HEK293 (cell line): Measurements from ENCODE around the gene NATD1.

ENCODE experiments used
- CTCF ChIP-seq: fragments of 450-650 bp; formaldehyde crosslinking; IDR thresholded peaks from 2 replicates; pipeline ENCODE4 v1.5.1; 2016; ENCODE audit warnings: missing biosample characterization, missing genetic modification characterization
- INSM2 ChIP-seq: fragments of 450-650 bp; formaldehyde crosslinking; IDR thresholded peaks from 2 replicates; pipeline ENCODE4 v1.5.1; 2016; ENCODE audit warnings: missing biosample characterization, missing genetic modification characterization
- REPIN1 ChIP-seq: fragments of 450-650 bp; formaldehyde crosslinking; IDR thresholded peaks from 2 replicates; pipeline ENCODE4 v1.5.1; 2017; ENCODE audit warnings: missing biosample characterization, missing genetic modification characterization, low read depth
- SALL2 ChIP-seq: fragments of 450-650 bp; formaldehyde crosslinking; IDR thresholded peaks from 2 replicates; pipeline ENCODE4 v1.5.0; 2017; ENCODE audit warnings: missing biosample characterization, mild to moderate bottlenecking, missing genetic modification characterization, borderline replicate concordance
- YY1 ChIP-seq: fragments of 450-650 bp; formaldehyde crosslinking; IDR thresholded peaks from 2 replicates; pipeline ENCODE4 v1.5.1; 2018; ENCODE audit warnings: missing biosample characterization, missing genetic modification characterization
- ZNF114 ChIP-seq: fragments of 450-650 bp; formaldehyde crosslinking; IDR thresholded peaks from 2 replicates; pipeline ENCODE4 v1.5.0; 2017; ENCODE audit warnings: missing biosample characterization, missing genetic modification characterization
- ZNF184 ChIP-seq: fragments of 450-650 bp; IDR thresholded peaks from 2 replicates; pipeline ENCODE4 v1.5.1; 2018; ENCODE audit warnings: missing biosample characterization, mild to moderate bottlenecking, missing genetic modification characterization
- ZNF274 ChIP-seq, 2 experiments: fragments of 200-500 bp in 1 of 2; fragments of 450-650 bp in 1 of 2; sonication (Bioruptor generic) in 1 of 2; formaldehyde crosslinking in 1 of 2; IDR thresholded peaks; 2 replicates each; pipeline versions ENCODE4 v1.5.1 to v1.6.1; 2014 to 2016; ENCODE audit warnings: borderline replicate concordance in 1 of 2, inconsistent platforms in 1 of 2, low read length in 1 of 2, missing biosample characterization in 1 of 2, missing genetic modification characterization in 1 of 2
- ZNF335 ChIP-seq: fragments of 450-650 bp; formaldehyde crosslinking; conservative IDR thresholded peaks from 2 replicates; pipeline ENCODE4 v1.5.1; 2016; ENCODE audit warnings: missing biosample characterization, missing genetic modification characterization
- ZNF404 ChIP-seq: fragments of 450-650 bp; formaldehyde crosslinking; IDR thresholded peaks from 2 replicates; pipeline ENCODE4 v1.5.1; 2017; ENCODE audit warnings: missing biosample characterization, missing genetic modification characterization
- ZNF785 ChIP-seq: fragments of 450-650 bp; formaldehyde crosslinking; IDR thresholded peaks from 2 replicates; pipeline ENCODE4 v1.5.1; 2016; ENCODE audit warnings: missing biosample characterization, missing genetic modification characterization

- TF ChIP-seq CTCF (tag by site-specific recombination) (no peak), YY1 (no peak), INSM2 (tag by site-specific recombination) (no peak), ZNF785 (tag by site-specific recombination) (no peak), ZNF335 (no peak), ZNF114 (tag by site-specific recombination) (no peak), ZNF404 (tag by site-specific recombination) (no peak), SALL2 (tag by site-specific recombination) (no peak), REPIN1 (tag by site-specific recombination) (no peak), ZNF184 (no peak), ZNF274 (IDR thresholded peaks at IDR 0.05; ENCODE audit: low read length) (no peak), ZNF274 (tag by site-specific recombination; IDR thresholded peaks at IDR 0.05; ENCODE audit: borderline replicate concordance) (no peak)
Observed at GRCh38 chr17:21223086-21223485, 30.1 kb downstream of the NATD1 start.
